ENCODE measurements around the gene RNLS.

Gene RNLS

GRCh38 chr10:88314362-88314761 is 268.8 kb downstream of the RNLS start:
- Histone ChIP-seq H3K4me3 (ENCODE audit: low read length) (no peak overlapping the region), H3K9ac (ENCODE audit: low read length) (no peak overlapping the region), H3K79me2 (ENCODE audit: low read length) (no peaks in the 10 kb centered on the region), H2AFZ (ENCODE audit: low read depth, low read length) (no peak overlapping the region), H4K20me1 (ENCODE audit: insufficient read depth, low read length) (no peaks in the 10 kb centered on the region), H3K9me3 (ENCODE audit: insufficient read depth, low read length) (no peaks in the 10 kb centered on the region), H3K27me3 (ENCODE audit: low read depth, low read length) (no peaks in the 10 kb centered on the region), H3K4me2 (ENCODE audit: low read length) (0 out of 2 replicates have a peak overlapping the region, but pooled peaks have one; percentile 56), H3K4me1 (ENCODE audit: low read length) (peaks cover 61% of the 10 kb centered on the region), H3K36me3 (replicated peaks; ENCODE audit: low read depth, low read length) (peaks cover 3% of the 10 kb centered on the region), H3K27ac (ENCODE audit: low read length) (no peak overlapping the region)
- TF ChIP-seq EZH2phosphoT487 (IDR thresholded peaks at IDR 0.05; ENCODE audit: low read depth) (no peak), CTCF (IDR thresholded peaks at IDR 0.05; ENCODE audit: low read depth, low read length) (no peak)

- no peaks in the 10 kb centered on the region for H3K27me3 ChIP-seq (ENCODE audit: low read depth, low read length)
- no peaks in the 10 kb centered on the region for H3K9me3 ChIP-seq (ENCODE audit: insufficient read depth, low read length)
- H4K20me1 ChIP-seq (ENCODE audit: insufficient read depth, low read length), result no peaks in the 10 kb centered on the region
- 0 out of 2 replicates have a peak overlapping the region, but pooled peaks have one; percentile 15 for H3K9ac ChIP-seq (ENCODE audit: low read length)
- no peak overlapping the region for H3K27ac ChIP-seq (ENCODE audit: low read length)
- no peaks in the 10 kb centered on the region for H3K79me2 ChIP-seq (ENCODE audit: low read length)
- no peaks in the 10 kb centered on the region for H3K36me3 ChIP-seq (replicated peaks; ENCODE audit: low read depth, low read length)
- peak overlapping the region; percentile 56 for H3K4me2 ChIP-seq (ENCODE audit: low read length)
- peaks cover 63% of the 10 kb centered on the region for H3K4me1 ChIP-seq (ENCODE audit: low read length)
- H2AFZ ChIP-seq (ENCODE audit: low read depth, low read length), result no peak overlapping the region
- TF ChIP-seq EZH2phosphoT487 (IDR thresholded peaks at IDR 0.05; ENCODE audit: low read depth) (no peak), CTCF (IDR thresholded peaks at IDR 0.05; ENCODE audit: low read depth, low read length) (no peak)
- H3K4me3 ChIP-seq (ENCODE audit: low read length), result 0 out of 2 replicates have a peak overlapping the region, but pooled peaks have one; percentile 21
Observed at GRCh38 chr10:88313878-88314277, 269.2 kb downstream of the RNLS start.

GRCh38 chr10:88312855-88313254 is 270.3 kb downstream of the RNLS start:
- H3K36me3 ChIP-seq (replicated peaks; ENCODE audit: low read depth, low read length), result no peaks in the 10 kb centered on the region
- H3K27ac ChIP-seq (ENCODE audit: low read length), result no peak overlapping the region
- peaks cover 70% of the 10 kb centered on the region for H3K4me1 ChIP-seq (ENCODE audit: low read length)
- H3K27me3 ChIP-seq (ENCODE audit: low read depth, low read length), result no peaks in the 10 kb centered on the region
- no peak overlapping the region for H3K9ac ChIP-seq (ENCODE audit: low read length)
- TF ChIP-seq EZH2phosphoT487 (IDR thresholded peaks at IDR 0.05; ENCODE audit: low read depth) (no peak), CTCF (IDR thresholded peaks at IDR 0.05; ENCODE audit: low read depth, low read length) (no peak)
- no peaks in the 10 kb centered on the region for H3K79me2 ChIP-seq (ENCODE audit: low read length)
- no peak overlapping the region for H2AFZ ChIP-seq (ENCODE audit: low read depth, low read length)
- no peaks in the 10 kb centered on the region for H3K9me3 ChIP-seq (ENCODE audit: insufficient read depth, low read length)
- H4K20me1 ChIP-seq (ENCODE audit: insufficient read depth, low read length), result no peaks in the 10 kb centered on the region
- peak overlapping the region; percentile 36 for H3K4me2 ChIP-seq (ENCODE audit: low read length)
- no peak overlapping the region for H3K4me3 ChIP-seq (ENCODE audit: low read length)

GRCh38 chr10:88311264-88311663 is 271.9 kb downstream of the RNLS start:
- Histone ChIP-seq H3K27ac (ENCODE audit: low read length) (no peak overlapping the region), H4K20me1 (ENCODE audit: insufficient read depth, low read length) (no peaks in the 10 kb centered on the region), H3K4me2 (ENCODE audit: low read length) (peak overlapping the region; percentile 67), H3K36me3 (replicated peaks; ENCODE audit: low read depth, low read length) (no peaks in the 10 kb centered on the region), H3K27me3 (ENCODE audit: low read depth, low read length) (no peaks in the 10 kb centered on the region), H3K9ac (ENCODE audit: low read length) (no peak overlapping the region), H3K4me1 (ENCODE audit: low read length) (peaks cover 67% of the 10 kb centered on the region), H3K79me2 (ENCODE audit: low read length) (no peaks in the 10 kb centered on the region), H2AFZ (ENCODE audit: low read depth, low read length) (no peak overlapping the region), H3K4me3 (ENCODE audit: low read length) (no peak overlapping the region), H3K9me3 (ENCODE audit: insufficient read depth, low read length) (no peaks in the 10 kb centered on the region)
- no peak for TF ChIP-seq CTCF (IDR thresholded peaks at IDR 0.05; ENCODE audit: low read depth, low read length)
